CD8-positive, alpha-beta memory T cell (primary cell): Measurements from ENCODE around the gene CDK19. TPM values are rescaled to one million over a fixed set of nuclear protein-coding genes. Genes with fewer than 3 reads are reported as not detected.
"Not testable (repeated sequence)": the region's sequence is repeated elsewhere in the genome, so short reads cannot be mapped to it uniquely, and the experiment has no call there.

Experiments
- CTCF ChIA-PET: fragments of 350-600 bp; sonication (Branson Sonifier 250); formaldehyde crosslinking; loops from one replicate; lab custom pipeline; 2021; ENCODE audit warnings: antibody characterized with exemption; lab: Charles Lee
- POLR2A ChIA-PET: fragments of 350-600 bp; sonication (Branson Sonifier 250); formaldehyde crosslinking; loops from one replicate; lab custom pipeline; 2021; ENCODE audit warnings: antibody characterized with exemption; lab: Charles Lee
- DNase-seq, 5 donors: peaks; one replicate each; pipeline versions ENCODE4 v3.0.0 to v3.0.0-alpha.2; 2020 to 2022; ENCODE audit warnings: mixed read lengths in 1 of 5
- H3K27ac ChIP-seq: one replicate; pipeline ENCODE4 v1.7.0; 2013; ENCODE audit warnings: low read depth, mild to moderate bottlenecking, low read length, moderate library complexity
- H3K27me3 ChIP-seq: 2 replicates; pipeline ENCODE4 v1.7.0; 2013; ENCODE audit warnings: low read length, mild to moderate bottlenecking; ENCODE audit not compliant: insufficient read depth, poor library complexity, severe bottlenecking
- H3K36me3 ChIP-seq: 2 replicates; pipeline ENCODE4 v1.7.0; 2013; ENCODE audit warnings: mild to moderate bottlenecking, low read length, moderate library complexity; ENCODE audit not compliant: insufficient read depth
- H3K4me1 ChIP-seq: 2 replicates; pipeline ENCODE4 v1.7.0; 2013; ENCODE audit warnings: mild to moderate bottlenecking, low read length, moderate library complexity; ENCODE audit not compliant: insufficient read depth
- H3K4me3 ChIP-seq: 2 replicates; pipeline ENCODE4 v1.7.0; 2013; ENCODE audit warnings: mild to moderate bottlenecking, low read length
- H3K9me3 ChIP-seq: 2 replicates; pipeline ENCODE4 v1.7.0; 2013; ENCODE audit warnings: mild to moderate bottlenecking, low read length
- H3K27ac Mint-ChIP-seq, 8 donors: one replicate each; pipeline ENCODE4 v1.8.0; 2020 to 2021; ENCODE audit warnings: mixed read lengths in 8 of 8, mild to moderate bottlenecking in 6 of 8, inconsistent platforms in 3 of 8, moderate library complexity in 3 of 8
- H3K27me3 Mint-ChIP-seq, 2 donors: one replicate each; pipeline ENCODE4 v1.8.0; 2020 to 2021; ENCODE audit warnings: mixed read lengths in 2 of 2, mild to moderate bottlenecking in 1 of 2, moderate library complexity in 1 of 2
- H3K36me3 Mint-ChIP-seq, 3 donors: one replicate each; pipeline ENCODE4 v1.8.0; 2020 to 2021; ENCODE audit warnings: mixed read lengths in 3 of 3, inconsistent platforms in 1 of 3, mild to moderate bottlenecking in 1 of 3
- H3K4me1 Mint-ChIP-seq, 3 donors: one replicate each; pipeline ENCODE4 v1.8.0; 2020 to 2021; ENCODE audit warnings: mixed read lengths in 3 of 3, inconsistent platforms in 1 of 3, mild to moderate bottlenecking in 1 of 3
- H3K4me3 Mint-ChIP-seq, 7 donors: one replicate each; pipeline ENCODE4 v1.8.0; 2020 to 2021; ENCODE audit warnings: mixed read lengths in 7 of 7, mild to moderate bottlenecking in 6 of 7, moderate library complexity in 4 of 7, inconsistent platforms in 2 of 7
- H3K9me3 Mint-ChIP-seq, 5 donors: one replicate each; pipeline ENCODE4 v1.8.0; 2020 to 2022; ENCODE audit warnings: mixed read lengths in 5 of 5, mild to moderate bottlenecking in 3 of 5, moderate library complexity in 2 of 5, inconsistent platforms in 1 of 5
- polyA plus RNA-seq: library from polyadenylated mRNA; unstranded; fragments of 300-500 nt; fragmentation: Illumina TruSeq; gene quantifications from one replicate; pipeline ENCODE4 v1.2.3, GENCODE V29; 2021
- total RNA-seq, 2 experiments: library from RNA; stranded (reverse); gene quantifications; one replicate each; pipeline ENCODE4 v1.2.3, GENCODE V29; 2021

The CDK19 gene
- total and polyA plus RNA-seq, 3 experiments from 2014 or later = 2.1 to 9.1 (median 8.4) TPM

GRCh38 chr6:110731196-110731595 is 84.1 kb downstream of the CDK19 start:
- no peak overlapping the region for H3K4me3 ChIP-seq
- Mint-ChIP-seq H3K36me3 (peaks cover 0 to 9% (median 9%) of the 10 kb centered on the region in 3 donors), H3K9me3 (no peaks in the 10 kb centered on the region), H3K27me3 (no peaks in the 10 kb centered on the region), H3K27ac (peak overlapping the region in 1 of 8 donors; percentile 5), H3K4me1 (peaks cover 0 to 6% (median 0%) of the 10 kb centered on the region in 3 donors), H3K4me3 (no peak overlapping the region)
- H3K27ac ChIP-seq = no peak overlapping the region
- CTCF ChIA-PET = no interaction called here
- H3K36me3 ChIP-seq = no peaks in the 10 kb centered on the region
- POLR2A ChIA-PET = no interaction called here
- no peaks in the 10 kb centered on the region for H3K4me1 ChIP-seq
- no peak for DNase-seq
- no peaks in the 10 kb centered on the region for H3K27me3 ChIP-seq
- H3K9me3 ChIP-seq = no peaks in the 10 kb centered on the region

- ChIA-PET POLR2A (no interaction called here), CTCF (no interaction called here)
- H3K36me3 ChIP-seq = no peaks in the 10 kb centered on the region
These were observed 86.8 kb downstream of the CDK19 start for GRCh38 chr6:110728501-110728900.

GRCh38 chr6:110723017-110723416 is 92.3 kb downstream of the CDK19 start:
- Histone ChIP-seq H3K4me3 (no peak overlapping the region), H3K27me3 (no peaks in the 10 kb centered on the region), H3K4me1 (no peaks in the 10 kb centered on the region), H3K27ac (no peak overlapping the region), H3K9me3 (no peaks in the 10 kb centered on the region), H3K36me3 (no peaks in the 10 kb centered on the region)
- Mint-ChIP-seq H3K36me3 (peaks cover 3 to 12% (median 3%) of the 10 kb centered on the region in 3 donors), H3K4me3 (no peak overlapping the region), H3K27ac (no peak overlapping the region), H3K4me1 (no peaks in the 10 kb centered on the region), H3K9me3 (no peaks in the 10 kb centered on the region), H3K27me3 (no peaks in the 10 kb centered on the region)
- DNase-seq = no peak
- CTCF ChIA-PET = interaction anchor here (1.1 kb wide), 1 partner anchor 12 kb away, joined by 3 read pairs; no protein-coding TSS in a partner anchor
- POLR2A ChIA-PET = interaction anchor here (0.6 kb wide), 1 partner anchor 11 kb away, joined by 5 read pairs; no protein-coding TSS in a partner anchor

More at GRCh38 chr6:110728501-110728900, 86.8 kb downstream of the CDK19 start:
- Histone ChIP-seq H3K4me1 (no peaks in the 10 kb centered on the region), H3K27me3 (no peaks in the 10 kb centered on the region), H3K27ac (no peak overlapping the region), H3K9me3 (no peaks in the 10 kb centered on the region), H3K4me3 (no peak overlapping the region)
- DNase-seq = no peak
- Mint-ChIP-seq H3K9me3 (no peaks in the 10 kb centered on the region), H3K27me3 (no peaks in the 10 kb centered on the region), H3K4me1 (peaks cover 0 to 6% (median 0%) of the 10 kb centered on the region in 3 donors), H3K4me3 (no peak overlapping the region), H3K27ac (peak overlapping the region in 2 of 8 donors; percentile 68 to 86), H3K36me3 (peaks cover 0 to 6% (median 5%) of the 10 kb centered on the region in 3 donors)

GRCh38 chr6:110720066-110720465 is 95.2 kb downstream of the CDK19 start:
- Histone ChIP-seq H3K9me3 (no peaks in the 10 kb centered on the region), H3K27me3 (no peaks in the 10 kb centered on the region), H3K4me1 (no peaks in the 10 kb centered on the region), H3K4me3 (no peak overlapping the region), H3K27ac (no peak overlapping the region), H3K36me3 (no peaks in the 10 kb centered on the region)
- H3K27ac Mint-ChIP-seq = no peak overlapping the region
- no peaks in the 10 kb centered on the region for H3K9me3 Mint-ChIP-seq
- no peak overlapping the region for H3K4me3 Mint-ChIP-seq
- POLR2A ChIA-PET = no interaction called here
- no peaks in the 10 kb centered on the region for H3K4me1 Mint-ChIP-seq
- H3K27me3 Mint-ChIP-seq = no peaks in the 10 kb centered on the region
- DNase-seq = no peak
- peaks cover 3 to 14% (median 3%) of the 10 kb centered on the region in 3 donors for H3K36me3 Mint-ChIP-seq
- CTCF ChIA-PET = no interaction called here

- H3K27ac Mint-ChIP-seq, H3K27ac ChIP-seq, POLR2A ChIA-PET, H3K27me3 Mint-ChIP-seq, H3K4me1 Mint-ChIP-seq, H3K4me3 ChIP-seq, H3K9me3 ChIP-seq, H3K27me3 ChIP-seq, H3K4me3 Mint-ChIP-seq, H3K4me1 ChIP-seq, DNase-seq, CTCF ChIA-PET, H3K9me3 Mint-ChIP-seq, H3K36me3 ChIP-seq: not testable (repeated sequence)
- peaks cover 3 to 14% (median 3%) of the 10 kb centered on the region in 3 donors for H3K36me3 Mint-ChIP-seq
These were observed 95.7 kb downstream of the CDK19 start for GRCh38 chr6:110719601-110720000.

GRCh38 chr6:110714143-110714542 is 101.1 kb downstream of the CDK19 start:
- Histone ChIP-seq H3K27ac (no peak overlapping the region), H3K36me3 (no peaks in the 10 kb centered on the region), H3K27me3 (no peaks in the 10 kb centered on the region), H3K4me3 (no peak overlapping the region), H3K4me1 (no peaks in the 10 kb centered on the region), H3K9me3 (no peaks in the 10 kb centered on the region)
- no peak for DNase-seq
- no peak overlapping the region for H3K4me3 Mint-ChIP-seq
- H3K9me3 Mint-ChIP-seq = no peaks in the 10 kb centered on the region
- peaks cover 0 to 9% (median 3%) of the 10 kb centered on the region in 3 donors for H3K4me1 Mint-ChIP-seq
- H3K27me3 Mint-ChIP-seq = no peaks in the 10 kb centered on the region
- ChIA-PET CTCF (no interaction called here), POLR2A (no interaction called here)
- no peak overlapping the region for H3K27ac Mint-ChIP-seq
- H3K36me3 Mint-ChIP-seq = peaks cover 3 to 16% (median 3%) of the 10 kb centered on the region in 3 donors

GRCh38 chr6:110712238-110712637 is 103.0 kb downstream of the CDK19 start:
- no peaks in the 10 kb centered on the region for H3K27me3 Mint-ChIP-seq
- H3K36me3 Mint-ChIP-seq = peaks cover 0 to 17% (median 1%) of the 10 kb centered on the region in 3 donors
- H3K36me3 ChIP-seq = no peaks in the 10 kb centered on the region
- peaks cover 0 to 9% (median 3%) of the 10 kb centered on the region in 3 donors for H3K4me1 Mint-ChIP-seq
- POLR2A ChIA-PET = no interaction called here
- peak overlapping the region in 1 of 8 donors; percentile 15 for H3K27ac Mint-ChIP-seq
- H3K27ac ChIP-seq = no peak overlapping the region
- H3K9me3 Mint-ChIP-seq = no peaks in the 10 kb centered on the region
- no peak overlapping the region for H3K4me3 ChIP-seq
- H3K9me3 ChIP-seq = no peaks in the 10 kb centered on the region
- no peak overlapping the region for H3K4me3 Mint-ChIP-seq
- no peaks in the 10 kb centered on the region for H3K27me3 ChIP-seq
- no peak for DNase-seq
- CTCF ChIA-PET = no interaction called here
- H3K4me1 ChIP-seq = no peaks in the 10 kb centered on the region

- no peaks in the 10 kb centered on the region for H3K9me3 ChIP-seq
- Mint-ChIP-seq H3K36me3 (peaks cover 0 to 19% (median 3%) of the 10 kb centered on the region in 3 donors), H3K27ac (peak overlapping the region in 1 of 8 donors; percentile 26), H3K4me1 (peaks cover 0 to 9% (median 3%) of the 10 kb centered on the region in 3 donors), H3K4me3 (no peak overlapping the region), H3K27me3 (no peaks in the 10 kb centered on the region), H3K9me3 (no peaks in the 10 kb centered on the region)
- no peak overlapping the region for H3K27ac ChIP-seq
- POLR2A ChIA-PET = no interaction called here
- H3K27me3 ChIP-seq = no peaks in the 10 kb centered on the region
- H3K36me3 ChIP-seq = no peaks in the 10 kb centered on the region
- CTCF ChIA-PET = interaction anchor here (1.5 kb wide), 1 partner anchor 13 kb away, joined by 3 read pairs; no protein-coding TSS in a partner anchor
- H3K4me3 ChIP-seq = no peak overlapping the region
- H3K4me1 ChIP-seq = no peaks in the 10 kb centered on the region
- DNase-seq = no peak
These were observed 105.2 kb downstream of the CDK19 start for GRCh38 chr6:110710115-110710514.
